ENCODE results near the gene STX18.

Gene STX18

DNA sequence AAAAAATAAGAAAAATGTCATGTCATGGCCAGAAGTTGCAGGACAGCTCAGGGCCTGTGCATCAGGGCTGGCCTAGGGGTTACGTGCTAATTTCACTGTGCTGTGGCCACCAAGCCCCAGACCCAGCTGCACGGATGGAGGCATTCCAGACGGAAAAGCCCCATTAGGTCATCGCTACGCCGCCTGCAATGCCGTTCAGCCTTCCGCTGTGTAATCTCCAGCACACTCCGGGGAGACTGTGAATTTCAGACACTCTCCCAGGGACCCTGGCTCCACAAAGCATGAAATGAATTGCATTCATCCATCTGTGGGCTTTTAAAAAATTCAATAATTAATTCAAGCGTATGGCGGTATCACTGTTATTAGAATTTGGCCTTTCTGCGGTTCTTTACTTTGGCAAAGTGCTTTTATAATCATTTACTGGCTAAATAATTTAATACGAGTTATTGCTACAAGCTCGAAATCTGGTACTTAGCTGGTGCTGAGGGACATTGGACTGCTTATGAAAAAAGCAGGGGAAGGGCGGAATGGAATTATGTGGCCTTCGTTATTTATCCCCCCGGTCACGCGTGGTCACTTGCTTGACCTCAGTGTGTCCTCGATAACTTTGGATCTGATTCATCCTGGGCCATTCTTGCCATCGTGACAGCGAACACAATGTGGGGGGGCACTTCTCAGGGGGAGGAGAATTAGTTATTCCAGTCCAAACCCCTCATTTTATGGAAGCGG lies 164.0 kb downstream of the STX18 start:
- DNase-seq (ENCODE audit: low spot score) = no peak

DNA sequence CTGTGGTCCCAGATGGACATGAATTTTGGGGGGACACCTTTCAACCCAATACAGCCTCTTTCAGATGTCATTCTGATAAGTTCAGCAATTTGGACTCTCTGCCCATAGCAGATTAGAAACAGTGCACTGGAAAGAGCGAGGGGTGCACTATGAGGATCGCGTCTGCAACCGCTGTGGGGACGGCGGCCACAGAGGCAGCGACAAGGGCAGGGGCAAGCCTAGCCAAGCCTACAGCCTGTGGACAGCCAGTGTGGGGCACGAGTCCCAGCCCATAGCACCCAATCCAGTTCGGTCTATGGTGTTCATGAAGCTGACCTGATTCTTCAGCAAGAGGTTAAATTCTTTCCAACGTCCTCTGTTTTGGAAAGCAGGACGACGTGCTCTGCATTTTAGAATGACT lies 164.7 kb downstream of the STX18 start:
- no peak for DNase-seq (ENCODE audit: low spot score)

DNA sequence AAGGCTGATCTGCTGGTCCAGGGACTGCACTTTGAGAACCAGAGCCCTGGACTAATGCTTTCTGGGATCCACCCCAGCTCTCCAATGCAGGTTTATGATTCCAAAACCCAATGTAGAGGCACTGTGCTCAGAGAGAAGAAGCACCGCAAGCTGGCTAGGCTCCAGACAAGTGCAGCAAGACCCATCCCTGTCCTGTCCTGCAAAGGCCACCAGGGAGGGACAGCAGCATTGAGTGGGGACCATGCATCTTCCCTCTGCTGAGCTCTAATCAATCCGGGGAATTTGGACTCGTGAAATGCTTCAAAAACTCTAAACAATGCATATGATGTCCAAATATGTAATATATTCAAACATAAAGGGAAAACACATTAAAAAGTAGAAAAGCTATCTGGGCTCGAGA lies 165.8 kb downstream of the STX18 start:
- DNase-seq (ENCODE audit: low spot score) = no peak

DNA sequence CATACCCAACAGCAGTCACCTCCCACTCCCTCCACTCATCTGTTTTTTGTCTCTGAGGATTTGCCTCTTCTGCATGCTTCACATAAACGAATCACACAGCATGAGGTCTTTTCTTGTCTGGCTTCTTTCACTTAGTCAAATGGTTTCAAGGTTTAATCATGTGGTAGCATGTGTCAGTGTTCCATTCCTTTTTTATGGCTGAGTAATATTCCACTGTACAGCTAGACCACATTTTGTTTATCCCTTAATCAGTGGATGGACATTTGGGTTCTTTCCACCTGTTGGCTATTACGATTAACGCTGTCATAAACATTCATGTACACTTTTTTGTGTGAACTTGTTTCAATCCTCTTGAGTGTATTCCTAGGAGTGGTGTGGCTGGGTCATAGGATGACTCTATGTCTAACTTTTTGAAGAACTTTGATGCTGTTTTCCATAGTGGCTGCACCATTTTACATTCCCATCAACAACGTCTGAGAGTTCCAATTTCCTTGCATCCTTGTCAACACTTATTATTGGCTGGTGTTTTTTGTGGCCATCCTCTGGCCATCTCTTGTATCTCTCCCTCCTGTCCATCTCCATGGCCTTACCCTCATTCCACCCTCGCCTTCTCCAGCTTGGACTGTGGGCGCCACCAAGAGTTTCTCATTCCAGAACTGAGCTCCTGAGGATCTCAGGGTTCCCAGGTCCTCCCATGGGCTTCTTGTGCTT lies 167.3 kb downstream of the STX18 start:
- DNase-seq (ENCODE audit: low spot score) = no peak

Measured in putamen (tissue), 1 donor.